Measurements from ENCODE around the gene SCAMP1. TPM values are rescaled to one million over a fixed set of nuclear protein-coding genes. Genes with fewer than 3 reads are reported as not detected.

The SCAMP1 gene
- total and polyA plus RNA-seq, 2 of the 13 experiments (the other 11 are each of a cell fraction or from before 2014, with no cell fraction given), result 18.2 to 33.7 TPM

- Histone ChIP-seq H2AFZ (ENCODE audit: low read length) (no peak overlapping the region), H3K27ac (ENCODE audit: extremely low read length, insufficient read depth, low read length) (no peak overlapping the region), H3K36me3 (replicated peaks in 1 of 2; ENCODE audit: control insufficient read depth in 1 of 2, insufficient read depth in 2 of 2, low read length in 2 of 2) (no peaks in the 10 kb centered on the region), H3K9ac (ENCODE audit: insufficient read depth, low read depth, low read length) (no peak overlapping the region), H3K27me3 (ENCODE audit: control insufficient read depth in 1 of 2, insufficient read depth in 2 of 2, low read length in 2 of 2) (no peaks in the 10 kb centered on the region; a peak in 1 of 5 replicates), H3K4me1 (ENCODE audit: insufficient read depth, low read length) (peaks cover 24% of the 10 kb centered on the region), H3K4me2 (ENCODE audit: low read depth, low read length) (no peak overlapping the region), H3K79me2 (ENCODE audit: insufficient read depth, low read length) (peaks cover 58% of the 10 kb centered on the region), H4K20me1 (ENCODE audit: insufficient read depth, low read length) (no peaks in the 10 kb centered on the region), H3K4me3 (replicated peaks in 1 of 3; ENCODE audit: insufficient read depth in 1 of 3, low read depth in 2 of 3, low read length in 3 of 3) (no peak overlapping the region), H3K9me3 (ENCODE audit: low read length) (no peaks in the 10 kb centered on the region)
- no TSS peak for BruUV-seq (replicated peaks)
- ChIA-PET CTCF (ENCODE audit: low intra/inter-chr PET ratio, low total read pairs) (no interaction called here), POLR2A (no interaction called here)
- DNase-seq (ENCODE audit: low spot score) (no peak), ATAC-seq (no peak), FAIRE-seq (no peak)
- intact Hi-C loops (cut with micrococcal nuclease; ENCODE audit: unreplicated experiment) (loop anchor here (2.0 kb wide), 1 partner anchor 169 kb away; no protein-coding TSS in a partner anchor), in situ Hi-C loops (cut with HindIII; ENCODE audit: extremely low pct_ligation_motif_present, low pct_unique_long_range_greater_than_20kb) (loop anchor here (5.0 kb wide), 1 partner anchor 72 kb away; the partner anchor contains the start of gene AP3B1)
- WGBS (ENCODE audit: low lambda C conversion rate), result 97% methylated on average over 1 of the region's 1 CpG
- TF ChIP-seq KDM6A (CRISPR knock-in tag; IDR thresholded peaks at IDR 0.05; ENCODE audit: low read depth), result no peak
- TF ChIP-seq TCF7 (IDR thresholded peaks at IDR 0.05; ENCODE audit: low read depth), result no peak
- TF ChIP-seq ZMYM4 (CRISPR knock-in tag; IDR thresholded peaks at IDR 0.05), result no peak
- 0 out of 2 replicates have a peak, but pooled peaks have one; percentile 5 for TF ChIP-seq STAG1 (CRISPR knock-in tag; IDR thresholded peaks at IDR 0.05)
- TF ChIP-seq MLXIP (CRISPR knock-in tag; IDR thresholded peaks at IDR 0.05; ENCODE audit: borderline replicate concordance), result no peak
- TF ChIP-seq ZZZ3 (CRISPR knock-in tag; IDR thresholded peaks at IDR 0.05; ENCODE audit: borderline replicate concordance), result no peak
- no peak for TF ChIP-seq CBX2 (IDR thresholded peaks at IDR 0.05; ENCODE audit: low read depth, low read length)
- no peak for TF ChIP-seq CBX2 (CRISPR knock-in tag; IDR thresholded peaks at IDR 0.05; ENCODE audit: low read depth)
- no peak for TF ChIP-seq GMEB2 (CRISPR knock-in tag; IDR thresholded peaks at IDR 0.05; ENCODE audit: low read depth)
- no peak for TF ChIP-seq ZNF18 (CRISPR knock-in tag; IDR thresholded peaks at IDR 0.05; ENCODE audit: insufficient replicate concordance)
- TF ChIP-seq HMG20B (CRISPR knock-in tag; conservative IDR thresholded peaks at IDR 0.05), result no peak
- TF ChIP-seq FOXO1 (CRISPR knock-in tag; IDR thresholded peaks at IDR 0.05), result no peak
- TF ChIP-seq TCF7L2 (IDR thresholded peaks at IDR 0.05; ENCODE audit: low read depth, low read length), result no peak
- no peak for TF ChIP-seq ZBTB26 (CRISPR knock-in tag; IDR thresholded peaks at IDR 0.05; ENCODE audit: borderline replicate concordance)
- TF ChIP-seq SRSF9 (IDR thresholded peaks at IDR 0.05; ENCODE audit: borderline replicate concordance, insufficient read depth, low read depth, low read length, poor library complexity, severe bottlenecking), result no peak
- peak in 1 of 2 experiments; percentile 42; a peak in 1 of 4 replicates for TF ChIP-seq MAFK (conservative IDR thresholded peaks at IDR 0.05 in 1 of 2, IDR thresholded peaks at IDR 0.05 in 1 of 2; ENCODE audit: low read length in 2 of 2)
- 0 out of 2 replicates have a peak, but pooled peaks have one; percentile 23 for TF ChIP-seq MAFF (IDR thresholded peaks at IDR 0.05; ENCODE audit: low read depth, low read length)
- TF ChIP-seq EED (CRISPR knock-in tag; IDR thresholded peaks at IDR 0.05), result no peak
- no peak for TF ChIP-seq MIER2 (CRISPR knock-in tag; IDR thresholded peaks at IDR 0.05)
These were observed 3.6 kb downstream of the SCAMP1 start for GRCh38 chr5:78364005-78364404.

Measured in HepG2 (cell line).